ENCODE data around the gene SMIM36. TPM values are rescaled to one million over a fixed set of nuclear protein-coding genes. Genes with fewer than 3 reads are reported as not detected.

SMIM36 gene
- total RNA-seq, 2 experiments from 2014 or later: not detected

DNA sequence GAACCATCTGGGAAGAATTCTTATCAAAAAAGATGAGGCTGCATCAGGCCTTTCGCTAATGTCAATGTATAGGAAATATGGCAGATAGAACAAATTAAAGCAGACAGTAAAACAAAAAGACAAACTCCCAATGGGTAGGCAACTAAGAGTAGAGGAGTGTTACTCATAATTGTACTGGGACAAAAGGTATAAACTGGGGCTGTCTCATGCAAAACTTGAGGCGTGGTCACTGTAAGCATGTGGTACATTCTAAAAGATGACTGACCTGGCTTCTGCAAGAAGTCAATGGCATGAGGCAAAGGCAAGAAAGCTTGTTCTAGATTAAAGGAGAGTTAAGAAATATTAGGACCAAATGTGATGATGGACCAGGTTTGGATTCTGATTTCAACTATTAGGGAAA lies 26.7 kb downstream of the SMIM36 start:
- no peak overlapping the region for H3K4me2 ChIP-seq (ENCODE audit: low read length)
- no peak overlapping the region for H2AFZ ChIP-seq (ENCODE audit: low read length)
- H3K79me2 ChIP-seq (ENCODE audit: insufficient read depth, low read depth, low read length): no peaks in the 10 kb centered on the region
- intact Hi-C loops (cut with micrococcal nuclease; ENCODE audit: unreplicated experiment): no loop called here
- no TSS peak for BruUV-seq (replicated peaks)
- no peak for DNase-seq (ENCODE audit: low spot score)
- H3K36me3 ChIP-seq (ENCODE audit: insufficient read depth, low read length): no peaks in the 10 kb centered on the region
- CTCF ChIA-PET (ENCODE audit: unreplicated experiment): no interaction called here
- no peaks in the 10 kb centered on the region for H4K20me1 ChIP-seq (ENCODE audit: insufficient read depth, low read length)
- H3K27ac ChIP-seq (ENCODE audit: low read depth, low read length, poor library complexity, severe bottlenecking): no peak overlapping the region
- POLR2A ChIA-PET: interaction anchor here (0.6 kb wide), 1 partner anchor 1380 kb away, joined by 3 read pairs; no protein-coding TSS in a partner anchor
- H3K4me3 ChIP-seq (ENCODE audit: low read depth, low read length, poor library complexity, severe bottlenecking): no peak overlapping the region
- H3K4me1 ChIP-seq (ENCODE audit: insufficient read depth, low read length, poor library complexity, severe bottlenecking): no peaks in the 10 kb centered on the region
- H3K9me3 ChIP-seq (ENCODE audit: low read length): no peaks in the 10 kb centered on the region
- no peak for TF ChIP-seq EZH2phosphoT487 (IDR thresholded peaks at IDR 0.05; ENCODE audit: borderline replicate concordance, low read depth, low read length)
- TF ChIP-seq, protein P1, sequence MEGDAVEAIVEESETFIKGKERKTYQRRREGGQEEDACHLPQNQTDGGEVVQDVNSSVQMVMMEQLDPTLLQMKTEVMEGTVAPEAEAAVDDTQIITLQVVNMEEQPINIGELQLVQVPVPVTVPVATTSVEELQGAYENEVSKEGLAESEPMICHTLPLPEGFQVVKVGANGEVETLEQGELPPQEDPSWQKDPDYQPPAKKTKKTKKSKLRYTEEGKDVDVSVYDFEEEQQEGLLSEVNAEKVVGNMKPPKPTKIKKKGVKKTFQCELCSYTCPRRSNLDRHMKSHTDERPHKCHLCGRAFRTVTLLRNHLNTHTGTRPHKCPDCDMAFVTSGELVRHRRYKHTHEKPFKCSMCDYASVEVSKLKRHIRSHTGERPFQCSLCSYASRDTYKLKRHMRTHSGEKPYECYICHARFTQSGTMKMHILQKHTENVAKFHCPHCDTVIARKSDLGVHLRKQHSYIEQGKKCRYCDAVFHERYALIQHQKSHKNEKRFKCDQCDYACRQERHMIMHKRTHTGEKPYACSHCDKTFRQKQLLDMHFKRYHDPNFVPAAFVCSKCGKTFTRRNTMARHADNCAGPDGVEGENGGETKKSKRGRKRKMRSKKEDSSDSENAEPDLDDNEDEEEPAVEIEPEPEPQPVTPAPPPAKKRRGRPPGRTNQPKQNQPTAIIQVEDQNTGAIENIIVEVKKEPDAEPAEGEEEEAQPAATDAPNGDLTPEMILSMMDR (conservative IDR thresholded peaks at IDR 0.05; ENCODE audit: low read length): no peak
- no peaks in the 10 kb centered on the region for H3K9me2 ChIP-seq (ENCODE audit: insufficient read depth, low read length)

DNA sequence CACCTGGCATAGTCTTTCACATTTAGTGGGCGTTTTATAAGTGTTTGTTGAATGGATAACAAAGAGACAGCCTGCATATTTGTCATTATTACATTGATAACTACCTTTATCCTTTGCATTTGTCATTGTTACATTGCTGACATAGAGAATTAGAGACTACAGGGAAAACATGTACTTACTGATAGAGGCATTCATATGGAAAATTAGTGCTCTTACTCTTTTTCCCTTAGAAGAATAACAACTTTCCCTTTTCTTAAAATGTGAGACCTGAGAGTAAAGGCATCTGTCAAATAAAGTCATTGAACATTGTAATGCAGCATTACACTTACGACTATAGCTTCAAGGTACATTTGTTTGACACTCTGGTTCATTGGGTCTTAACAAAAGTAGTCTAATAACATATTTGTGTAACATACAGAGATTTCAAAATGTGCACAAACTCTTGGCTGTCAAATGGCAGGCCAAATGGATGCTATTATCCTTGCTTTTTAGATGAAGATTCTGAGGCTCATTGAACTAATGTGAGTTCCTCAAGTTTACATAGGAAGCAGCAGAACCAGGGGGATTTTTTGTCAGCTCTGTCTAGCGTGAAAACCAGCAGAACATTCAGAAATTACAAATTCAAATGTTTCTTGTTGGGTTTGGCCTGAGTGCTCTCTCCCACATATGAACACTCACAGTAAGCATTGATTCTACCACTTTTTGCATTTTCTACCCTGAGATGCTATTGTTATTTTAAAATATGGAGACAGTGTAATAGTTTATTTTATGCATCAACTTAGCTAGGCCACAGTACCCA lies 28.5 kb downstream of the SMIM36 start:
- ChIA-PET CTCF (ENCODE audit: unreplicated experiment) (no interaction called here), POLR2A (interaction anchor here (1.6 kb wide), 1 partner anchor 16 kb away, joined by 6 read pairs; no protein-coding TSS in a partner anchor)
- no peak overlapping the region for H2AFZ ChIP-seq (ENCODE audit: low read length)

More for the DNA sequence above, 28.5 kb downstream of the SMIM36 start:
- TF ChIP-seq, protein P1 (conservative IDR thresholded peaks at IDR 0.05; ENCODE audit: low read length): no peak
- no peak for TF ChIP-seq EZH2phosphoT487 (IDR thresholded peaks at IDR 0.05; ENCODE audit: borderline replicate concordance, low read depth, low read length)
- DNase-seq (ENCODE audit: low spot score): no peak
- Histone ChIP-seq H3K9me3 (ENCODE audit: low read length) (no peaks in the 10 kb centered on the region), H3K4me2 (ENCODE audit: low read length) (no peak overlapping the region), H3K27ac (ENCODE audit: low read depth, low read length, poor library complexity, severe bottlenecking) (no peak overlapping the region), H3K4me1 (ENCODE audit: insufficient read depth, low read length, poor library complexity, severe bottlenecking) (no peaks in the 10 kb centered on the region), H3K36me3 (ENCODE audit: insufficient read depth, low read length) (no peaks in the 10 kb centered on the region), H3K9me2 (ENCODE audit: insufficient read depth, low read length) (no peaks in the 10 kb centered on the region), H3K4me3 (ENCODE audit: low read depth, low read length, poor library complexity, severe bottlenecking) (no peak overlapping the region), H4K20me1 (ENCODE audit: insufficient read depth, low read length) (no peaks in the 10 kb centered on the region), H3K79me2 (ENCODE audit: insufficient read depth, low read depth, low read length) (no peaks in the 10 kb centered on the region)
- no TSS peak for BruUV-seq (replicated peaks)
- intact Hi-C loops (cut with micrococcal nuclease; ENCODE audit: unreplicated experiment): no loop called here
